SK-N-SH (cell line): ENCODE results near the gene OR2W3.

Experiments
- CHD2 ChIP-seq: fragments of 150-350 bp; IDR thresholded peaks from 2 replicates; pipeline ENCODE4 v1.6.1; 2018; ENCODE audit warnings: low read length; ENCODE audit not compliant: partially characterized antibody
- EZH2phosphoT487 ChIP-seq: fragments of 200-600 bp; sonication (generic); IDR thresholded peaks from 2 replicates; pipeline ENCODE4 v1.6.1; 2017; ENCODE audit warnings: low read depth, mixed run types, mild to moderate bottlenecking, antibody characterized with exemption, moderate library complexity, borderline replicate concordance
- JUND ChIP-seq: IDR thresholded peaks from 2 replicates; pipeline ENCODE4 v1.4.0; 2012
- MAX ChIP-seq: IDR thresholded peaks from 2 replicates; pipeline ENCODE4 v1.4.0; 2012; ENCODE audit warnings: low read depth
- MXI1 ChIP-seq: IDR thresholded peaks from 2 replicates; pipeline ENCODE4 v1.6.1; 2012; ENCODE audit warnings: mild to moderate bottlenecking, low read depth, low read length, improper control_type of control experiment
- RAD21 ChIP-seq: IDR thresholded peaks from 2 replicates; pipeline ENCODE4 v1.6.1; 2012; ENCODE audit warnings: mild to moderate bottlenecking, low read length
- REST ChIP-seq: IDR thresholded peaks from 2 replicates; pipeline ENCODE4 v1.6.1; 2012; ENCODE audit warnings: mild to moderate bottlenecking, low read depth, low read length, moderate library complexity
- TAF1 ChIP-seq: IDR thresholded peaks from 2 replicates; pipeline ENCODE4 v1.6.1; 2012; ENCODE audit warnings: low read depth, mild to moderate bottlenecking, low read length, moderate library complexity, borderline replicate concordance
- TCF12 ChIP-seq: IDR thresholded peaks from 2 replicates; pipeline ENCODE4 v1.4.0; 2012
- YY1 ChIP-seq: IDR thresholded peaks from 2 replicates; pipeline ENCODE4 v1.4.0; 2012; ENCODE audit warnings: low read depth, mild to moderate bottlenecking
- TF ChIP-seq, protein P1 (sequence below): fragments of 200-600 bp; sonication (generic); IDR thresholded peaks from 2 replicates; pipeline ENCODE4 v1.6.1; 2017; ENCODE audit warnings: antibody characterized with exemption, mild to moderate bottlenecking, moderate library complexity

DNA sequence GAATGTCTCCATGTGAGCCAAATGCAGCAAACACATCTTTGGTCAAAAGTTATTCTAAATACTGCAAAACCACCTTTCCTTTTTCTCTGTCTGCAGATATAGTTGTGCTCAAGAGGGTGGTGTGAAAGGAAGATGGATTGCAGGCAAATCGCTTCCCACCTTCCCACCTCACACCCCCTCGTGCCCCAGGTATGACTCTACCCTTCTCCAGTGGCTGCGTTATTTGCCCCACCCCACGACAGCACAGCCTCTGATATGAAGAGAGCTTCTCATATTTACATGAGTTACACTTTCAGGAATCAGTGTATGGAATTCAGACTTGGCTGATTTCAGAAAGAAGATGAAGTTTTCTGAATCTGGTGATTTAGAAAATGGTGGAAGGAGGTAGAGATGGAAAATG lies 32.6 kb upstream of the OR2W3 start:
- TF ChIP-seq REST (no peak), RAD21 (no peak), YY1 (no peak), MXI1 (no peak), CHD2 (no peak), TAF1 (no peak), JUND (no peak), EZH2phosphoT487 (no peak), TCF12 (no peak), MAX (no peak)
- TF ChIP-seq, protein P1, sequence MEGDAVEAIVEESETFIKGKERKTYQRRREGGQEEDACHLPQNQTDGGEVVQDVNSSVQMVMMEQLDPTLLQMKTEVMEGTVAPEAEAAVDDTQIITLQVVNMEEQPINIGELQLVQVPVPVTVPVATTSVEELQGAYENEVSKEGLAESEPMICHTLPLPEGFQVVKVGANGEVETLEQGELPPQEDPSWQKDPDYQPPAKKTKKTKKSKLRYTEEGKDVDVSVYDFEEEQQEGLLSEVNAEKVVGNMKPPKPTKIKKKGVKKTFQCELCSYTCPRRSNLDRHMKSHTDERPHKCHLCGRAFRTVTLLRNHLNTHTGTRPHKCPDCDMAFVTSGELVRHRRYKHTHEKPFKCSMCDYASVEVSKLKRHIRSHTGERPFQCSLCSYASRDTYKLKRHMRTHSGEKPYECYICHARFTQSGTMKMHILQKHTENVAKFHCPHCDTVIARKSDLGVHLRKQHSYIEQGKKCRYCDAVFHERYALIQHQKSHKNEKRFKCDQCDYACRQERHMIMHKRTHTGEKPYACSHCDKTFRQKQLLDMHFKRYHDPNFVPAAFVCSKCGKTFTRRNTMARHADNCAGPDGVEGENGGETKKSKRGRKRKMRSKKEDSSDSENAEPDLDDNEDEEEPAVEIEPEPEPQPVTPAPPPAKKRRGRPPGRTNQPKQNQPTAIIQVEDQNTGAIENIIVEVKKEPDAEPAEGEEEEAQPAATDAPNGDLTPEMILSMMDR: no peak
